Activated naive CD8-positive, alpha-beta T cell treated with anti-CD3 and anti-CD28 coated beads, Interleukin-2, amount 10 ng/mL, durations not matched to agents 7 days and 5 days (primary cell): ENCODE measurements around the gene NT5C. TPM values are rescaled to one million over a fixed set of nuclear protein-coding genes. Genes with fewer than 3 reads are reported as not detected.

ENCODE experiments used
- total RNA-seq, 2 experiments: library from RNA; stranded (reverse); gene quantifications; one replicate each; pipeline ENCODE4 v1.2.3, GENCODE V29; 2021

The NT5C gene
- total RNA-seq, 2 experiments from 2014 or later: 69.9 to 70.8 TPM

Other genes starting within 250 kb of the NT5C start
- gene FADS6, start 238.1 kb downstream of the NT5C start, total RNA-seq: not detected
- gene USH1G, start 208.5 kb downstream of the NT5C start, total RNA-seq: not detected
- not detected for gene OTOP2, start 207.5 kb downstream of the NT5C start, total RNA-seq
- not detected for gene OTOP3, start 195.8 kb downstream of the NT5C start, total RNA-seq
- gene HID1, start 159.0 kb downstream of the NT5C start, total RNA-seq: 1 to 10 TPM; 3.6 to 3.9 TPM
- gene CDR2L, start 144.1 kb downstream of the NT5C start, total RNA-seq: under 1 TPM; 0.11 to 0.14 TPM
- 10 to 100 TPM; 32.2 to 36.2 TPM for gene MRPL58, start 119.1 kb downstream of the NT5C start, total RNA-seq
- 100 to 1,000 TPM; 196 to 199 TPM for gene ATP5PD, start 84.8 kb downstream of the NT5C start, total RNA-seq
- gene KCTD2, start 84.5 kb downstream of the NT5C start, total RNA-seq: 10 to 100 TPM; 20.4 to 22.4 TPM
- gene SLC16A5, start 43.8 kb downstream of the NT5C start, total RNA-seq: 10 to 100 TPM in 1 of 2 experiments, 1 to 10 TPM in 1; 9.1 to 11.0 TPM
- gene ARMC7, start 21.8 kb downstream of the NT5C start, total RNA-seq: 10 to 100 TPM; 16.2 to 17.6 TPM
- 100 to 1,000 TPM; 194 to 213 TPM for gene JPT1, start 22.8 kb upstream of the NT5C start, total RNA-seq
- gene SUMO2, start 51.2 kb upstream of the NT5C start, total RNA-seq: 100 to 1,000 TPM; 470 to 500 TPM
- 100 to 1,000 TPM; 154 to 167 TPM for gene NUP85, start 73.9 kb upstream of the NT5C start, total RNA-seq
- gene GGA3, start 129.9 kb upstream of the NT5C start, total RNA-seq: 10 to 100 TPM; 92.9 to 95.2 TPM
- gene MRPS7, start 130.1 kb upstream of the NT5C start, total RNA-seq: 10 to 100 TPM; 34.0 to 36.1 TPM
- 10 to 100 TPM; 44.4 to 44.8 TPM for gene MIF4GD, start 139.5 kb upstream of the NT5C start, total RNA-seq
- gene SLC25A19, start 157.7 kb upstream of the NT5C start, total RNA-seq: 10 to 100 TPM; 26.7 to 27.9 TPM